Prostate gland (tissue), 2 donors: Measurements from ENCODE around the gene GPR6. TPM values are rescaled to one million over a fixed set of nuclear protein-coding genes. Genes with fewer than 3 reads are reported as not detected.

Experiments
- DNase-seq: peaks from one replicate; pipeline ENCODE4 v3.0.0-alpha.2; 2019; ENCODE audit warnings: low spot score
- H3K27ac ChIP-seq, 2 donors: fragments of 200-600 bp; sonication (generic); 2 replicates each; pipeline ENCODE4 v1.5.1; 2017 to 2019
- H3K27me3 ChIP-seq: fragments of 200-600 bp; sonication (generic); replicated peaks from 2 replicates; pipeline ENCODE4 v1.5.1; 2019; ENCODE audit not compliant: insufficient read depth
- H3K36me3 ChIP-seq, 2 donors: fragments of 200-600 bp; sonication (generic); 1 replicate in 1 of 2; 2 replicates in 1 of 2; pipeline versions ENCODE4 v1.5.1 to v1.8.1; 2017 to 2019
- H3K4me1 ChIP-seq: fragments of 200-600 bp; sonication (generic); replicated peaks from 2 replicates; pipeline ENCODE4 v1.5.1; 2019
- H3K4me3 ChIP-seq, 2 donors: fragments of 200-600 bp; sonication (generic); 2 replicates each; pipeline ENCODE4 v1.5.1; 2017 to 2019
- H3K9me3 ChIP-seq: fragments of 200-600 bp; sonication (generic); 2 replicates; pipeline ENCODE4 v1.5.1; 2017
- POLR2A ChIP-seq: fragments of 450-650 bp; IDR thresholded peaks from one replicate; pipeline ENCODE4 v1.6.1; 2016; ENCODE audit warnings: antibody characterized with exemption, mild to moderate bottlenecking
- POLR2AphosphoS5 ChIP-seq: sonication (generic); formaldehyde crosslinking; IDR thresholded peaks from one replicate; pipeline ENCODE4 v1.6.1; 2017; ENCODE audit warnings: antibody characterized with exemption
- WGBS: methylation state at CpG from one replicate; pipeline ENCODE4 v1.1.5; 2018; 5-methylcytosine and 5-hydroxymethylcytosine counted together
- intact Hi-C: fragments of 100-400 bp; cut with DNase I; formaldehyde crosslinking; loops from one replicate; pipeline ENCODE4 v1.14.2; 2022
- total RNA-seq, 2 donors: library from RNA; depleted of rRNA; stranded (reverse); fragments of >200 nt; gene quantifications; one replicate each; pipeline ENCODE4 v1.1.0, GENCODE V29; 2016
- TF ChIP-seq, protein P1 (sequence below), 4 experiments: fragments of 200-600 bp in 2 of 4; fragments of 450-650 bp in 2 of 4; sonication (generic) in 2 of 4; IDR thresholded peaks; 1 replicate in 3 of 4; 2 replicates in 1 of 4; pipeline ENCODE4 v1.5.1; 2016 to 2019; ENCODE audit warnings: antibody characterized with exemption in 4 of 4, mild to moderate bottlenecking in 2 of 4, moderate library complexity in 2 of 4

Gene GPR6
- total RNA-seq, 2 donors from 2014 or later: not detected

DNA sequence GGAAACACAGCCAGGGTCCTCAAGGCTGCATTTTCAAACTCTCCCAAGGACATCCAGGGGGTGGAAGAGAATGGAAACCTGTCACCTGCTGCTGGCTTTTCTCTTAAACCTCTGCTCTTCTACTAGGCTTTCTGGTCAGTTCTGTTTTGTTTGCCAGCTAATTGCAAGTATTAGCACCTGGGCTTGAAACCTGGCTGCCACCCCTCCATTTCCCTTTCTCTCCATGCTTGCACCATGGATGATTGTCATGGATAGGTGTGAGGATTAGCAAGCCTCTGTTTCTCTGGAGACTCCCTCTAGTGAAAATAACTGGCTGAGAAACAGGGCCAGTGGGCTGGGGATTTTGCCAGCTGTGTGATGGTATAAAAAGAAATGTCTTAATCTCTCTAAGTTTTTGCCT, 33.0 kb upstream of the GPR6 start:
- Histone ChIP-seq H3K36me3 (no peaks in the 10 kb centered on the region), H3K27ac (no peak overlapping the region), H3K4me3 (no peak overlapping the region), H3K9me3 (no peaks in the 10 kb centered on the region), H3K27me3 (no peaks in the 10 kb centered on the region), H3K4me1 (no peaks in the 10 kb centered on the region)
- no peak for DNase-seq
- intact Hi-C loops: no loop called here
- TF ChIP-seq, protein P1, sequence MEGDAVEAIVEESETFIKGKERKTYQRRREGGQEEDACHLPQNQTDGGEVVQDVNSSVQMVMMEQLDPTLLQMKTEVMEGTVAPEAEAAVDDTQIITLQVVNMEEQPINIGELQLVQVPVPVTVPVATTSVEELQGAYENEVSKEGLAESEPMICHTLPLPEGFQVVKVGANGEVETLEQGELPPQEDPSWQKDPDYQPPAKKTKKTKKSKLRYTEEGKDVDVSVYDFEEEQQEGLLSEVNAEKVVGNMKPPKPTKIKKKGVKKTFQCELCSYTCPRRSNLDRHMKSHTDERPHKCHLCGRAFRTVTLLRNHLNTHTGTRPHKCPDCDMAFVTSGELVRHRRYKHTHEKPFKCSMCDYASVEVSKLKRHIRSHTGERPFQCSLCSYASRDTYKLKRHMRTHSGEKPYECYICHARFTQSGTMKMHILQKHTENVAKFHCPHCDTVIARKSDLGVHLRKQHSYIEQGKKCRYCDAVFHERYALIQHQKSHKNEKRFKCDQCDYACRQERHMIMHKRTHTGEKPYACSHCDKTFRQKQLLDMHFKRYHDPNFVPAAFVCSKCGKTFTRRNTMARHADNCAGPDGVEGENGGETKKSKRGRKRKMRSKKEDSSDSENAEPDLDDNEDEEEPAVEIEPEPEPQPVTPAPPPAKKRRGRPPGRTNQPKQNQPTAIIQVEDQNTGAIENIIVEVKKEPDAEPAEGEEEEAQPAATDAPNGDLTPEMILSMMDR (IDR thresholded peaks at IDR 0.05): no peak
- TF ChIP-seq POLR2AphosphoS5: no peak
- no peak for TF ChIP-seq POLR2A

DNA sequence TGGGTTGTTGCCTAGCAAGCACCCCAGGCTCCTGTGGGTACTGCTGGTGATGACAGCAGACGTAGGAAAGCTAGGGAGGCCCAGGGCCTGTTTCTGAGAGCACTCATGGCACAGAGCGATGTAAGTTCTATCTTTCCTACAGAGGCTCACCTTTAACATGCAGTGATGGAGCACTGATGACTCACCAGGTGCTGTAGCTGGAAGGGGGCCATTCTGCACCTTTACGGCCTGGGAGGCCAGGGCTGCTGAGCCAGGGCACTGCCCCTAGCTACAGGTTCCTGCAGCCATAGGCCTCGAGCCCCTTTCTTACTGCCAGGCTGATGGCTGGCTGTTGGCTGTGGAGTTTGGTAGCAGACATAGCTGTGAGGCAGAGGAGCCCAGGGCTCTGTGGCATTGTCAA, 31.1 kb upstream of the GPR6 start:
- H3K27me3 ChIP-seq: no peaks in the 10 kb centered on the region
- H3K36me3 ChIP-seq: no peaks in the 10 kb centered on the region
- no peaks in the 10 kb centered on the region for H3K4me1 ChIP-seq
- no peak for DNase-seq
- no peaks in the 10 kb centered on the region for H3K9me3 ChIP-seq
- no peak overlapping the region for H3K27ac ChIP-seq
- no peak overlapping the region for H3K4me3 ChIP-seq
- 89% methylated on average over 4 of the region's 4 CpGs for WGBS
- TF ChIP-seq, protein P1 (IDR thresholded peaks at IDR 0.05): no peak
- intact Hi-C loops: no loop called here

DNA sequence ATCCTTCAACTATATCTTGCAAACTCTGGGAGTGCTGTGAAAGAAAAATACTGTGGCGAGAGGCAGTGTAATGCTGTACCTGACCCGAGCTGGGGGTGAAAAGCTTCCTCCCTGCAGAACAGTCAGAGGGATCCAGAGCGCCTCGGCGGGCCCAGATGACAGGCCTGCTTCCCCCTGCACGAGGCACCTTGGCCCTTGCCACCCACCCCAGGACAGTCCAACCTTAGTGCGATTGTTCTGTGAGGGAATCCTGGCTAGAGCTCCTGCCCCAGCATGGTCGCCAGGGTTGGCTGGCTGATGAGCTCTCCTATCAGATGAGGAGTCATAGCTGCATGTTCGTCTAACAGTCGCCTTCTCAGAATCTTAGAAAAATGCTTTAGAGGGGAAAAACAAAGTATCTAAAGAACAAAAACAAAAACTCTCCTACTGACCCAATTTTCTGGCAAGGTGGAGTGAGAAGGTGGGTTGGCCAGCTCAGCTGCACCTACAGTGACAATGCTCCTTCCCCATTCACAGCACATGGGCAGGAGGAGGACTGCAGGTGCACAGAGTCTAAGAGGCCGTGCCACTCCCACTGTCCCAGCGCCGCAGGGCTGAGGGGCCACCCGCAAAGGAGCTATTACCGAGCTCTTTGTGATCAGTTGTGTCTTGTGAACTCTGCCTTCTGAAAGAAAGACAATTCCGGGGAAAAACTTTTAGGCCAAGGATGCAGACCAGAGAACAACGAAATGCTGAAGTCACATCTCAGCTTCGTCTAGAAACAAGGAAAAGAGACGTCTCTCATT, 28.6 kb upstream of the GPR6 start:
- WGBS: 69% methylated on average over 19 of the region's 19 CpGs
- H3K9me3 ChIP-seq: no peaks in the 10 kb centered on the region
- H3K4me3 ChIP-seq: no peak overlapping the region
- intact Hi-C loops: no loop called here
- no peak for DNase-seq
- H3K36me3 ChIP-seq: no peaks in the 10 kb centered on the region
- H3K27me3 ChIP-seq: no peaks in the 10 kb centered on the region
- H3K4me1 ChIP-seq: no peaks in the 10 kb centered on the region
- no peak overlapping the region for H3K27ac ChIP-seq
- no peak for TF ChIP-seq POLR2AphosphoS5

DNA sequence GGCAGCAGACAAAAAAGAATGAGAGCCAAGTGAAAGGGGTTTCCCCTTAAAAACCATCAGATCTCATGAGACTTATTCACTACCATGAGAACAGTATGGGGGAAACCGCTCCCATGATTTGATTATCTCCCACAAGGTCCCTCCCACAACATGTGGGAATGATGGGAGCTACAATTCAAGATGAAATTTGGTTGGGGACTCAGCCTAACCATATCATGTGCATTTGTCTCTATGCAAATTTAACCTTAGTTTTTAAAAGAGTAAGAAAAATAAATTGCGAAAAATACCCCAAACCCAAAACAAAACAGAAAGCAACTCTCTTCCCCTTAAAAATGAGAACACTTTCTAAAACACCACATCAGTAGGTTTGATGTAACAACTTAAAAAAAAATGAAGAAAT, 22.6 kb upstream of the GPR6 start:
- TF ChIP-seq, protein P1 (IDR thresholded peaks at IDR 0.05): no peak
- no peak for TF ChIP-seq POLR2AphosphoS5
- no peak for TF ChIP-seq POLR2A
- intact Hi-C loops: no loop called here
- Histone ChIP-seq H3K9me3 (no peaks in the 10 kb centered on the region), H3K4me1 (no peaks in the 10 kb centered on the region), H3K27me3 (no peaks in the 10 kb centered on the region), H3K4me3 (no peak overlapping the region), H3K36me3 (no peaks in the 10 kb centered on the region), H3K27ac (no peak overlapping the region)
- 93% methylated on average over 2 of the region's 2 CpGs for WGBS
- DNase-seq: no peak

DNA sequence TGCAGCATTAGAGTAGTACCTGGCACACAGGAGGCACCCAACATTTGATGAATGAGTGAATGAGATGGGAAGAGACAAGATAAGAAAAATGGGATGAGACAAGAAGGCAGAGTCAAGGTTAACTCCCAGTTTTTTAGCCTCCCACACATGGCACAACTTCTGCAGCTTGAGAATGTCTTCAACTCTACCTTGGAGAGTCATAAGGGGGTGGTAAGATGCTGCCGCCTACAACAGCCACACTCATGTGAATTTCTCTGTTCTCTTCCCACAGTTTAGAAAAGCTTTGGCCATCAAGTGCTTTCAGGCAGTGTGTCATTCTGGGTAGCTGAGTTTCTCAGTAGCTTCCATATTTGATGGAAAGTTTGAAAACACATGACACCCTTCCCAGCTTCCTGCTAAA, 19.5 kb upstream of the GPR6 start:
- H3K36me3 ChIP-seq: no peaks in the 10 kb centered on the region
- no peaks in the 10 kb centered on the region for H3K4me1 ChIP-seq
- H3K27ac ChIP-seq: no peak overlapping the region
- intact Hi-C loops: no loop called here
- DNase-seq: no peak
- H3K9me3 ChIP-seq: no peaks in the 10 kb centered on the region
- WGBS: 92% methylated on average over 1 of the region's 1 CpG
- H3K4me3 ChIP-seq: no peak overlapping the region
- H3K27me3 ChIP-seq: no peaks in the 10 kb centered on the region
- no peak for TF ChIP-seq POLR2AphosphoS5
- no peak for TF ChIP-seq POLR2A
- TF ChIP-seq, protein P1 (IDR thresholded peaks at IDR 0.05): no peak
